Psoas muscle (tissue), 8 donors: ENCODE results near the gene NOMO2. TPM values are rescaled to one million over a fixed set of nuclear protein-coding genes. Genes with fewer than 3 reads are reported as not detected.
A peak's percentile ranks its signal among the peaks of the same experiment; 100 is the strongest.
"Not testable (repeated sequence)": the region's sequence is repeated elsewhere in the genome, so short reads cannot be mapped to it uniquely, and the experiment has no call there.

Source experiments
- ATAC-seq, 4 donors: fragments of 200-7000 bp; cut with Tn5 transposase; one replicate each; pipeline ENCODE4 v1.9.1; 2020; ENCODE audit warnings: moderate library complexity in 3 of 4, mild to moderate bottlenecking in 2 of 4
- DNase-seq, 2 donors: peaks; one replicate each; pipeline ENCODE4 v3.0.0-alpha.2; 2020
- H3K27ac ChIP-seq: fragments of 200-600 bp; one replicate; pipeline ENCODE4 v1.8.0; 2022
- H3K27me3 ChIP-seq, 3 donors: fragments of 200-600 bp in 1 of 3; one replicate each; pipeline versions ENCODE4 v1.6.1 to v1.8.0; 2013 to 2022; ENCODE audit warnings: low read length in 2 of 3, mild to moderate bottlenecking in 2 of 3, moderate library complexity in 1 of 3; ENCODE audit not compliant: insufficient read depth in 3 of 3
- H3K36me3 ChIP-seq, 2 donors: fragments of 200-600 bp in 1 of 2; one replicate each; pipeline versions ENCODE4 v1.6.1 to v1.8.0; 2013 to 2022; ENCODE audit warnings: low read depth in 1 of 2, mild to moderate bottlenecking in 1 of 2, moderate library complexity in 1 of 2; ENCODE audit not compliant: insufficient read depth in 1 of 2
- H3K4me1 ChIP-seq: fragments of 200-600 bp; one replicate; pipeline ENCODE4 v1.8.0; 2022
- H3K4me3 ChIP-seq: fragments of 200-600 bp; one replicate; pipeline ENCODE4 v1.8.0; 2022; ENCODE audit warnings: mild to moderate bottlenecking
- H3K9me3 ChIP-seq: fragments of 200-600 bp; one replicate; pipeline ENCODE4 v1.8.0; 2022
- whole genome bisulfite sequencing, 3 donors: extraction: QIAGEN DNeasy Blood & Tissue Kit; methylation state at CpG; one replicate each; pipeline versions ENCODE4 v1.1.6 to v1.1.7; 2013; 5-methylcytosine and 5-hydroxymethylcytosine counted together
- intact Hi-C, 2 donors: fragments of 100-400 bp; cut with DNase I; formaldehyde crosslinking; loops; one replicate each; pipeline versions ENCODE4 v1.11.0 to v1.14.2; 2022
- long read RNA-seq, 2 donors: library from polyadenylated mRNA; unstranded; transcript quantifications; one replicate each; pipeline ENCODE4 v2.0.0, GENCODE V29; 2021
- polyA plus RNA-seq, 3 donors: library from polyadenylated mRNA; stranded (reverse); fragments of 200-250 nt; gene quantifications; one replicate each; pipeline ENCODE4 v1.2.3, GENCODE V29; 2013
- total RNA-seq, 4 donors: library from RNA; stranded (reverse); fragmentation: NEBNext Ultra II Directional in 2 of 4; extraction: Animal tissue kit (Norgen Biotek cat#: 25700) in 2 of 4; gene quantifications; one replicate each; pipeline versions ENCODE4 v1.2.1 to v1.2.4, GENCODE V29; 2021 to 2023
- donor health status: healthy with polysubstance abuse.
- donor health status: DM: no; HTN: no; CAD: no; lungs with moderate emphysema.
- donor health status: Bipolar disorder and iron deficiency.
- donor health status: healthy.
- donor health status: DM: yes; HTN: yes; CAD: no.
- donor health status: DM: no; HTN: no; CAD: no.
- donor health status: DM: no; HTN: no; CAD: no.
- donor health status: DM: yes; HTN: yes; CAD: no.

NOMO2 gene
- total RNA-seq (100 to 1,000 TPM in 1 of 4 donors, 10 to 100 TPM in 3; 80.2 to 121 (median 91.2) TPM), polyA plus RNA-seq (100 to 1,000 TPM in 1 of 3 donors, 10 to 100 TPM in 2; 51.4 to 138 (median 69.3) TPM)
- long read RNA-seq, donor 1, full-length matches to known transcripts = 95 of 115 reads
- long read RNA-seq, donor 1, partial matches to known transcripts = 15 of 115 reads
- long read RNA-seq, donor 1, other reads (novel, unspliced or antisense) = 5 of 115 reads
- long read RNA-seq, donor 2, full-length matches to known transcripts = 80 of 116 reads
- long read RNA-seq, donor 2, partial matches to known transcripts = 30 of 116 reads
- long read RNA-seq, donor 2, other reads (novel, unspliced or antisense) = 6 of 116 reads

- H3K36me3 ChIP-seq, H3K27me3 ChIP-seq, H3K4me1 ChIP-seq, H3K9me3 ChIP-seq, intact Hi-C loops: not testable (repeated sequence)
- DNase-seq (peak; percentile 91 to 96), ATAC-seq (peak; percentile 99 to 100 (median 100))
- peak within 1 kb of the TSS; percentile 60 for H3K27ac ChIP-seq
- peak within 1 kb of the TSS; percentile 64 for H3K4me3 ChIP-seq
- WGBS, 3 donors = 0% methylated on average over 24 to 49 of the region's 66 CpGs
Observed at GRCh38 chr16:18561727-18562314, at the start of gene NOMO2. Gene NOMO2, minus strand, starts transcription at chr16:18562097. Its CDS starts 57 bp downstream, at chr16:18562040.

GRCh38 chr16:18610147-18610803 is 48.4 kb upstream of the NOMO2 start:
- WGBS, 3 donors = 84 to 93% (median 85%) methylated on average over 3 of the region's 4 CpGs
- DNase-seq, H3K27me3 ChIP-seq, H3K4me1 ChIP-seq, intact Hi-C loops, H3K4me3 ChIP-seq, ATAC-seq, H3K36me3 ChIP-seq, H3K27ac ChIP-seq, H3K9me3 ChIP-seq: not testable (repeated sequence)

GRCh38 chr16:18608271-18608670 is 46.4 kb upstream of the NOMO2 start:
- H3K36me3 ChIP-seq, H3K4me3 ChIP-seq, ATAC-seq, DNase-seq, H3K27me3 ChIP-seq, H3K4me1 ChIP-seq, H3K9me3 ChIP-seq, intact Hi-C loops, H3K27ac ChIP-seq: not testable (repeated sequence)
- WGBS, 3 donors = 78 to 90% (median 90%) methylated on average over 6 of the region's 6 CpGs

GRCh38 chr16:18603572-18604246 is 41.8 kb upstream of the NOMO2 start:
- H3K4me3 ChIP-seq, intact Hi-C loops, H3K27ac ChIP-seq, DNase-seq, H3K9me3 ChIP-seq, H3K4me1 ChIP-seq, ATAC-seq, H3K27me3 ChIP-seq, H3K36me3 ChIP-seq: not testable (repeated sequence)
- 75% methylated on average over 1 of the region's 4 CpGs; no CpG with 5 or more reads in 2 of the 3 donors for WGBS, 3 donors

- intact Hi-C loops, H3K27ac ChIP-seq, H3K9me3 ChIP-seq, DNase-seq, H3K4me1 ChIP-seq, H3K4me3 ChIP-seq, ATAC-seq, H3K27me3 ChIP-seq, H3K36me3 ChIP-seq: not testable (repeated sequence)
- 91 to 100% (median 96%) methylated on average over 1 of the region's 1 CpG for WGBS, 3 donors
Observed at GRCh38 chr16:18598582-18598981, 36.7 kb upstream of the NOMO2 start.

- H3K9me3 ChIP-seq, H3K27ac ChIP-seq, H3K36me3 ChIP-seq, H3K4me1 ChIP-seq, H3K4me3 ChIP-seq, DNase-seq, H3K27me3 ChIP-seq, ATAC-seq, intact Hi-C loops: not testable (repeated sequence)
- 53 to 54% (median 53%) methylated on average over 2 of the region's 2 CpGs for WGBS, 3 donors
Observed at GRCh38 chr16:18597734-18598133, 35.8 kb upstream of the NOMO2 start.

GRCh38 chr16:18597319-18597718 is 35.4 kb upstream of the NOMO2 start:
- H3K4me3 ChIP-seq, H3K4me1 ChIP-seq, H3K27me3 ChIP-seq, H3K9me3 ChIP-seq, H3K36me3 ChIP-seq, ATAC-seq, intact Hi-C loops, DNase-seq, H3K27ac ChIP-seq: not testable (repeated sequence)
- 13 to 23% (median 16%) methylated on average over 4 of the region's 4 CpGs for WGBS, 3 donors

- H3K27ac ChIP-seq, H3K27me3 ChIP-seq, H3K36me3 ChIP-seq, H3K4me1 ChIP-seq, DNase-seq, ATAC-seq, intact Hi-C loops, H3K9me3 ChIP-seq, H3K4me3 ChIP-seq: not testable (repeated sequence)
- WGBS, 3 donors = 91 to 92% (median 92%) methylated on average over 11 of the region's 11 CpGs
Observed at GRCh38 chr16:18595796-18596195, 33.9 kb upstream of the NOMO2 start.

- H3K9me3 ChIP-seq, H3K27ac ChIP-seq, H3K4me1 ChIP-seq, H3K4me3 ChIP-seq, H3K27me3 ChIP-seq, H3K36me3 ChIP-seq, intact Hi-C loops, DNase-seq: not testable (repeated sequence)
- WGBS, 3 donors = 50 to 60% (median 59%) methylated on average over 5 of the region's 5 CpGs
- peak in 1 of 4 donors; percentile 36 for ATAC-seq
Observed at GRCh38 chr16:18594880-18595279, 33.0 kb upstream of the NOMO2 start.

- intact Hi-C loops = not testable (repeated sequence)
Observed at GRCh38 chr16:18593904-18594303, 32.0 kb upstream of the NOMO2 start.

GRCh38 chr16:18592982-18593381 is 31.1 kb upstream of the NOMO2 start:
- intact Hi-C loops, H3K27me3 ChIP-seq, H3K9me3 ChIP-seq, DNase-seq, H3K36me3 ChIP-seq, H3K4me3 ChIP-seq, H3K4me1 ChIP-seq, H3K27ac ChIP-seq, ATAC-seq: not testable (repeated sequence)
- WGBS, 3 donors = 70 to 84% (median 73%) methylated on average over 3 to 5 of the region's 5 CpGs

More at GRCh38 chr16:18593904-18594303, 32.0 kb upstream of the NOMO2 start:
- not testable (repeated sequence) for DNase-seq, H3K4me3 ChIP-seq, ATAC-seq, H3K9me3 ChIP-seq, H3K4me1 ChIP-seq, H3K27ac ChIP-seq, H3K27me3 ChIP-seq, H3K36me3 ChIP-seq
- 67 to 76% (median 73%) methylated on average over 4 to 5 of the region's 5 CpGs for WGBS, 3 donors
